ENCODE results near the gene CD2BP2. TPM values are rescaled to one million over a fixed set of nuclear protein-coding genes. Genes with fewer than 3 reads are reported as not detected.

Gene CD2BP2
- total RNA-seq, 4 donors from 2014 or later = 17.4 to 36.4 (median 30.5) TPM

DNA sequence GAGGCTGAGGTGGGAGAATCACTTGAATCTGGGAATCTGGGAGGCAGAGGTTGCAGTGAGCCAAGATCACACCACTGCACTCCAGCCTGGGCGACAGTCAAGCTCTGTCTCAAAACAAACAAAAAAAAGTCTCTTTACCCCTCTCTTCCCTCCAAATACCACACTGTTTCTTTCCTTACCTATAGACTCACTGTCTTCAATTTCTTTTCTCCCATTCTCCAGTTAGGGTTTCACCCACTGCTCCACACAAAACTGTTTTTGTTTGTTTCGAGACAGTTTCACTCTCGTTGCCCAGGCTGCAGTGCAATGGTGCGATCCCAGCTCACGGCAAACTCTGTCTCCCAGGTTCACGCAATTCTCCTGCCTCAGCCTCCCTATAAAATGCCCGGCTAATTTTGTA is 6.1 kb upstream of the CD2BP2 start:
- TF ChIP-seq, protein P1, sequence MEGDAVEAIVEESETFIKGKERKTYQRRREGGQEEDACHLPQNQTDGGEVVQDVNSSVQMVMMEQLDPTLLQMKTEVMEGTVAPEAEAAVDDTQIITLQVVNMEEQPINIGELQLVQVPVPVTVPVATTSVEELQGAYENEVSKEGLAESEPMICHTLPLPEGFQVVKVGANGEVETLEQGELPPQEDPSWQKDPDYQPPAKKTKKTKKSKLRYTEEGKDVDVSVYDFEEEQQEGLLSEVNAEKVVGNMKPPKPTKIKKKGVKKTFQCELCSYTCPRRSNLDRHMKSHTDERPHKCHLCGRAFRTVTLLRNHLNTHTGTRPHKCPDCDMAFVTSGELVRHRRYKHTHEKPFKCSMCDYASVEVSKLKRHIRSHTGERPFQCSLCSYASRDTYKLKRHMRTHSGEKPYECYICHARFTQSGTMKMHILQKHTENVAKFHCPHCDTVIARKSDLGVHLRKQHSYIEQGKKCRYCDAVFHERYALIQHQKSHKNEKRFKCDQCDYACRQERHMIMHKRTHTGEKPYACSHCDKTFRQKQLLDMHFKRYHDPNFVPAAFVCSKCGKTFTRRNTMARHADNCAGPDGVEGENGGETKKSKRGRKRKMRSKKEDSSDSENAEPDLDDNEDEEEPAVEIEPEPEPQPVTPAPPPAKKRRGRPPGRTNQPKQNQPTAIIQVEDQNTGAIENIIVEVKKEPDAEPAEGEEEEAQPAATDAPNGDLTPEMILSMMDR (IDR thresholded peaks at IDR 0.05; ENCODE audit: low read depth) = no peak

DNA sequence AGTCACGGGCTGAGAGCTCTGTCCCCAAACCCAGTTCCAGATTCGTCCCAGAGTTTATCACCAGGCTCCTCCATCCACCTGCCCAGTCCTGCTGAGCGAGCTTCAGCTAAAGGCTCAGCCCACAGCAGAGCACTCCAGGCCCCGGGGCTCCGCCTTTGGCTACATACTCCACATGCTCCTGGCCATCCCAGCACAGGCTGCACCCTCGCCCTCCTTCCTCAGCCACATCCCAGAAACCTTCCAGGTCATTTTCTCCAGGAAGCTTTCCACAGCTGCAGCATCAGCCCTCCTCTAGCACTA is 4.7 kb upstream of the CD2BP2 start:
- TF ChIP-seq, protein P1 (IDR thresholded peaks at IDR 0.05; ENCODE audit: low read depth) = no peak

DNA sequence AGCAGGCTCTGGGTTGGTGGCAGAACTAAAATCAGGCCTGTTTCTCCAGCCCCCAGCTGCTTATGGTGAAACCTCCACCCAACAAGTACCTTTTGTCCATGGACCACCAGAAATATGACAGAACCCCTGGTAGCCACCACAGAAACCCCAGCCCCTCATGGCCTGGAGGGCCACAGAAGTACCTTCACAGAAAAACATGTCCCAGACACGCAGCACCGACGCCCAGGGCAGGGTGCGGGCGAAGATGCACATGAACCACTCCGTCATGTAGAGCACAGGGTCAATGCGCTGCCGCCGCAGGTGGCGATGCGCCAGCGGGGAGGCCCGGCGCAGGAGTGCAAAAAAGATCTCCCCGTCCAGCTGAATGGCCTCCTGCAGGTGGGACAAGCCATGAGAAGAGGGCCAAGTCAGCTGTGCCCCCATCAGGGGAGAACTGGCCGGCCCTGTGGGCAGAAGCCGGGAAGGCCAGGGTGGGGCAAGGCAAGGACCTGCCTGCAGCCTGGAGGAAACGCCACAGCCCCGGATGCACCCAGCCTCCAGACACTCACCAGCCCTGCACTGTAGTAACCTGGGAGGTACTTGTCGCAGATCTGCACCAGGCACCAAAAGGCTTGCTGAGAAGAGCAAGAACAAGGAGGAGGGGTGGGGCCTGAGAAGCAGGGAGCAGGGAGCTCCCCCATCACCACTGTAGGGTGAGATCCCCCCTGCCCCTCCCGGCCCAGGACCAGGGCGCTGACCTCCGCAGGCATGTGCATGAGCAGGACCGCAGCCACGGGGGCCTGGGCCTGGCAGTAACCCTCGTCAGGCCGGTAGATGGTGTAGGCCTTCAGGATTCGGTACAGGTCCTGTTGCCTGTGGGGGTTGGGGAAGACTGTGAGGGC is 4.1 kb upstream of the CD2BP2 start:
- TF ChIP-seq, protein P1 (IDR thresholded peaks at IDR 0.05; ENCODE audit: low read depth) = no peak

DNA sequence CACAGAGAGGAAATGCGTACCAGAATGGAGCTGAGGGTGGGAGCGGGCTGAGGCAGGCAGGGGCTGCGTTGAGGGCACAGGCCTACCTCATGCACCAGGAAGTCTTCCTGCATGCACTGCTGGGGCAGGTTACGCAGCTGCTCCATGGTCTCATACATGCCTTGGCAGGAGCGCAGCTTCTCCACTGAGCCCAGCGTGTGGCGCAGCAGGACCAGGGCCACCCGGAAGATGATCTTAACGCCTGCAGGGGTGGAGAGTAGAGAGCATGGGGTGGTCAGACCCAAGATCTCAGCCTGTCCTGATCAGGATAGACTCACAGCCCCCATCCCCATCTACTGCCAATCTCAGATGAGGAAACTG is 3.4 kb upstream of the CD2BP2 start:
- TF ChIP-seq, protein P1 (IDR thresholded peaks at IDR 0.05; ENCODE audit: low read depth) = no peak

DNA sequence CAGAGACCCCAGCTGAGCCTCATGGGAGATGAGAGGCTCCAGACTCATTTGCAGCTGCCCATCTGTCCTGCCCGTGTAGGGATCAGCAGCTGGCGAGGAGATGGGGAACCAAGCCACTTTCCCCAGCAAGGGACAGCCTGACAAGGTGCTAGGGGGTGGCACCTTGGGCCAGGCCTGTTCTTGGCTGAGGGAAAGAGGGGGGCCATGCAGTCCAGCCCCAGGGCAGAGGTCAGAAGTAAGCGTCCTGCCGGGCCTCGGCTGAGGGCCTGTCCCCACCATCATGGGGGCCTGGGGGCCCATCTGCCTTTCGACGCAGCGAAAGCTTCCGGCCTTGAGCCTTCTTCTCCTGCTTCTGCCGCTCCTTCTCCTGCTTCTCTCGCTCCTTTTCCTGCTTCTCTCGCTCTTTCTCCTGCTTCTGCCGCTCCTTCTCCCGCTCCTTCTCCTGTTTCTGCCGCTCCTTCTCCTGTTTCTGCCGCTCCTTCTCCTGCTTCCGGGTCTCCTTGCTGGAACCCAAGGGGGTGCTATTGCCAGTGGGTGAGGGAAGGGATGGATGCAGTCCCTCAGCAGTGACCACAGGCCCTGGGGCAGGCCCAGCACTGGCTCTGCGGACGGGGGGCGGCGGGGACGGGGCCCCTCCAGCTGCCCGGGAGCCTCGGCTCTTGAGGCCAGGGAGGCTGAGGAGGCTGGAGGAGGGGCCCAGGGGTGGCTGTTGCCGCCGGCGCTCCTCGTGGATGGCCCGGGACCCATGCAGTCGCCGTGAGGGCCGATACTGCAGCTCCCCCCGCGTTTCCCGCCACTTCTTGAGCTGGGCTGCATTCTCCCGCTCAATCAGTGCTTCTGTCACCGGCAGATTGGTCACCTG is 2.8 kb upstream of the CD2BP2 start:
- TF ChIP-seq, protein P1 (IDR thresholded peaks at IDR 0.05; ENCODE audit: low read depth) = no peak

DNA sequence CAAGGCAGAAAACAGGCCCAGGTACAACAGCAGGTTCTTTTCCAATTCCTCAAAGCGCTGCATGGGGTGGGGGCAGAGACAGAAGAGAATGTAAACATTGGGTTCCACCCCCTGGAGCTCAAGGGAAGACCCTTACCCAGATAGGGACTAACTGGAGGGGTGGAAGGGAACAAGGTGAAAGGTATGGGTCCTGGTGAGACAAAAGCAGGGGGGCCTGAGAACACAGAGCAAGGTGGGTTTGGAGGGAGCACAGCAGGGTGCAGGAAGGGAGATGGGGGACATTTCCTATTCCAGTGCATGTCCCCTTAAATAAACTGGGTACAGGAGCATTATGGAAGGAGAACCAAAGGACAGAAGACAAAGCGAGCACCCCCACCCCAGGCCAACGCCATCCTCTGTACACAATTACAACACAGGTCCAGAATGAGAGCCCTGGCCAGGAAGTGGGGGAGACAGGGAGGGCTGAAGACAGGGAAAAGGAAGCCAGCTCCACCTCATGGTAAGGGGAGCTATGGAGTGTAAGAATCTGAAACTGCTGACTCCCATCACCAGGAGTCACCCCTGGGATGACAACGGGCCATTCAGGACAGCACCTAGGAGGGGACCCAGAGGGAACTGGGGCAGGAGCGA is 2.1 kb upstream of the CD2BP2 start:
- TF ChIP-seq, protein P1 (IDR thresholded peaks at IDR 0.05; ENCODE audit: low read depth) = no peak
